Measurements from ENCODE around the gene SLC50A1. TPM values are rescaled to one million over a fixed set of nuclear protein-coding genes. Genes with fewer than 3 reads are reported as not detected.

Gene SLC50A1
- total RNA-seq, 1 donor from 2014 or later, result 25.9 TPM

DNA sequence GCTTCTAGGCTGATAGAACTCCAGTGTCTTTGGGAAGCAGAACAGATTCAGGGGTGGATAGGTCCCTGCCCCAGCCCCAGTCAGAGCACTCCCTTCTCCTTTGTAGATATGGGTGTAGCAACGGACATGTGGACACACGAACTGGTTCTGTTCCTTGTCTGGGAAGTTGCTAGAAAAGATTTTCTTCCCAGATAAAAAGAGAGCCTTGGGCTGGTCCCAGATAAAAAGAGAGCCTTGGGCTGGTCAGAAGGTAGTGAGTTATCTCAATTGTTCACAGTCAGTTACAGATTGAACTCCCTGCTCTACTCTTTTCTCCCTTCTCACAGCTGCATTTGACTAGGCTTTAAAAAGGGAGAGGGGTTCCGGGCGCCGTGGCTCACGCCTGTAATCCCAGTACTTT, 15.4 kb upstream of the SLC50A1 start:
- DNase-seq (ENCODE audit: low spot score in 2 of 2, unreplicated experiment in 2 of 2), result no peak
- TF ChIP-seq, protein P1, sequence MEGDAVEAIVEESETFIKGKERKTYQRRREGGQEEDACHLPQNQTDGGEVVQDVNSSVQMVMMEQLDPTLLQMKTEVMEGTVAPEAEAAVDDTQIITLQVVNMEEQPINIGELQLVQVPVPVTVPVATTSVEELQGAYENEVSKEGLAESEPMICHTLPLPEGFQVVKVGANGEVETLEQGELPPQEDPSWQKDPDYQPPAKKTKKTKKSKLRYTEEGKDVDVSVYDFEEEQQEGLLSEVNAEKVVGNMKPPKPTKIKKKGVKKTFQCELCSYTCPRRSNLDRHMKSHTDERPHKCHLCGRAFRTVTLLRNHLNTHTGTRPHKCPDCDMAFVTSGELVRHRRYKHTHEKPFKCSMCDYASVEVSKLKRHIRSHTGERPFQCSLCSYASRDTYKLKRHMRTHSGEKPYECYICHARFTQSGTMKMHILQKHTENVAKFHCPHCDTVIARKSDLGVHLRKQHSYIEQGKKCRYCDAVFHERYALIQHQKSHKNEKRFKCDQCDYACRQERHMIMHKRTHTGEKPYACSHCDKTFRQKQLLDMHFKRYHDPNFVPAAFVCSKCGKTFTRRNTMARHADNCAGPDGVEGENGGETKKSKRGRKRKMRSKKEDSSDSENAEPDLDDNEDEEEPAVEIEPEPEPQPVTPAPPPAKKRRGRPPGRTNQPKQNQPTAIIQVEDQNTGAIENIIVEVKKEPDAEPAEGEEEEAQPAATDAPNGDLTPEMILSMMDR (IDR thresholded peaks at IDR 0.05; ENCODE audit: unreplicated experiment), result no peak
- Mint-ChIP-seq H3K4me1 (peaks cover 19% of the 10 kb centered on the region), H3K9me3 (no peaks in the 10 kb centered on the region), H3K36me3 (no peaks in the 10 kb centered on the region), H3K27ac (no peak overlapping the region), H3K27me3 (ENCODE audit: low read depth) (peaks cover 15% of the 10 kb centered on the region), H3K4me3 (no peak overlapping the region)

DNA sequence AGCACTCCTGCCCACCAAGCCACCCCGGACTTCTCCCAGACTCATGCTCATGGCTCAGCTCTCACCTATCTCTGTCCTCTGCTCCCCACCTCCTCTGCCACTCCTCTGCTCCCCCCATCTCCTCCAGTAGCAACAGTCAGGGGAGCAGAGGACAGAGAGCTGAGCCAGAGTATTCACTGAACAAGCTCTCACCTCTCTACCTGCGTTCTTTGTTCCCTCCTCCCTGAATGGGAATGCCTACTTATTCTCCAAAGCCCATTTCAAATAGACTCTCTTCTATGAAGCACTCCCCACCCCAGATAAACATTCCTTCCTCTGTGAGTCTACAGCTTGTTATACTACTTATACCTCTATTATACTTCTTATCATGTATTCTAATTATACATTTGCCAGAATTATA, 14.4 kb upstream of the SLC50A1 start:
- no peaks in the 10 kb centered on the region for H3K9me3 Mint-ChIP-seq
- no peak overlapping the region for H3K4me3 Mint-ChIP-seq
- no peak for DNase-seq (ENCODE audit: low spot score in 2 of 2, unreplicated experiment in 2 of 2)
- peaks cover 25% of the 10 kb centered on the region for H3K4me1 Mint-ChIP-seq
- TF ChIP-seq, protein P1 (IDR thresholded peaks at IDR 0.05; ENCODE audit: unreplicated experiment), result no peak
- peak overlapping the region; percentile 6 for H3K27ac Mint-ChIP-seq
- peaks cover 18% of the 10 kb centered on the region for H3K27me3 Mint-ChIP-seq (ENCODE audit: low read depth)
- H3K36me3 Mint-ChIP-seq, result no peaks in the 10 kb centered on the region

DNA sequence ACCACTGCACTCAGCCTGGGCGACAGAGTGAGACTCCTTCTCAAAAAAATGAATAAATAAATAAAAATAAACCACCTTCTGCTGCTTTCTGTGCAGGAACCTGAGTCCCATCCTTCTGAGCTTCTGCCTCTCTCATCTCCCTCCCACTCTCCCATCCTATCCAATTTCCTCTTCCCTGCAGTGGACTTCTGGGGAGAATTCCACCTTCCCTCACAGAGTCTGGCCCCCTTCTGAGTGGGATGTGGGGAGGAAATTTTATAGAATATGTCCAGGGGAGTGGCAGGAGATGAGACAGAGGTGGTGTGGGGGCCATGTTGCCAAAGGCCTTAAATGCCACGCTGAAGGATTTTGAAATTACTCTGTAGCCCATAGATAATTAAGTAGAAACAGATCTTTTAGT, 13.3 kb upstream of the SLC50A1 start:
- Mint-ChIP-seq H3K9me3 (no peaks in the 10 kb centered on the region), H3K36me3 (no peaks in the 10 kb centered on the region), H3K27ac (no peak overlapping the region), H3K4me1 (peaks cover 34% of the 10 kb centered on the region), H3K27me3 (ENCODE audit: low read depth) (peaks cover 26% of the 10 kb centered on the region), H3K4me3 (no peak overlapping the region)
- TF ChIP-seq, protein P1 (IDR thresholded peaks at IDR 0.05; ENCODE audit: unreplicated experiment), result no peak
- no peak for DNase-seq (ENCODE audit: low spot score in 2 of 2, unreplicated experiment in 2 of 2)

DNA sequence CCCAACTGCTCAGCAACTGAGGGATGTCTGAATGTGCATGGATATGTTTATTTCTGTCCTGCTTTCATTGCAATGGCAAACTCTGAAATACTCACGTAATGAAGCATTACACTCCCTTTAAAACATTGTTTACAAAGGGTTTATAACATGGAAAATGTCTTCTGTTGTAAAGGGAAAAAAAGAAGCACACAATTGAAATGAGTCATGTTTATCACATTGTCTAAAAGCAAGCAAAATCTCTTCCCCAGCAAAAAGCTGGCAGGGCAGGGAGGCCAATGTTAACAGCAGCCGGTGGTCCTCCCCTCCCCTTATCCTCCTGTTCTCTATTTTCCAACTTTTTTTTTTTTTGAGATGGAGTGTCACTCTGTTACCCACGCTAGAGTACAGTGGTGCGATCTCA, 11.9 kb upstream of the SLC50A1 start:
- Mint-ChIP-seq H3K9me3 (no peaks in the 10 kb centered on the region), H3K4me1 (peaks cover 41% of the 10 kb centered on the region), H3K27ac (peak overlapping the region; percentile 83), H3K27me3 (ENCODE audit: low read depth) (peaks cover 26% of the 10 kb centered on the region), H3K4me3 (no peak overlapping the region), H3K36me3 (no peaks in the 10 kb centered on the region)
- TF ChIP-seq, protein P1 (IDR thresholded peaks at IDR 0.05; ENCODE audit: unreplicated experiment), result no peak
- no peak for DNase-seq (ENCODE audit: low spot score in 2 of 2, unreplicated experiment in 2 of 2)

DNA sequence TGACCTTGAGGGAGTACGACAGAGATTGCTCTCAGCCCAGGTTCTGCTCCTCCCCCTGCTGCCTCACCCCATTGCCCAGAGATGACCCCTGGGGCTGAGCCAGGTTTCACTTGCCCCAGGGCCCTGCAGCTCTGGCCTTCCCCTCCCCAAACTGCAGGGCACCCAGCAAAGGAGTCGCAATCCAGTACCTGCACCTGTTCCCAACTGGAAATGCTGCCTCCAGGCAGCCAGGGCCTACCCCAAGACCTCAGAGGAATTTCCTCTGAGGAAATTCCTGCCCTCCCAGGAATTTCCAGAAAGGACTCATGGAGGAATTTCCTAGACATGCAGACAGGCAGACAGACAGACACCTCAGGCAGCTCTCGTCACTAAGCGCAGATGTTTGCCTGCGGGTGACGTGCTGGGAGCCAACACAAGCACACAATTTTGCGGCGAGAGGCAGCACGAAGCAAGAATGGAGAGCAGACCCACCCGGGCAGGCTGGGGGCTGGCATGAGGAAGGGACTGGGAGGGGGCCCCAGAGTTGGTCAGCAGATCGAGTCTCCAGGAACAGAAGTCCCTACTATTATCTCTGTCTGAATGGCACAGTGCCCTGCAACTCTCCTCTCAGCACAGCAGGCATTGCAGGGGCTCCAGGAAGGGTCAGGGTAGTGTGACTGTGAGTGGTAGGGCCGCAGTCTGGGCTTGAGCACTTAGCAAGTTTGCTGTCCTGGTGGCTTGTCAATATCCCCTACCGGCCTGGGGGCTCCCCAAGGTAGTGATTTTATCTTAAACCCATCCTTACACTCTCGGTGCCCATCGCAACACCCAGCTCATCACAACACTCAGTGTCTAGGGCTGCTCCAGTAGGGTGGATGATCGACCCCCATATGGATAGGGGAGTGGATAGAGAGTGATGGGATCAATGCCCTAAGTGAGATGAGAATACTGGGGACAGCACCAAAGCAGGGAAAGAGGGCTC, 10.9 kb upstream of the SLC50A1 start:
- Mint-ChIP-seq H3K27ac (peak overlapping the region; percentile 83), H3K36me3 (no peaks in the 10 kb centered on the region), H3K4me1 (peaks cover 50% of the 10 kb centered on the region), H3K4me3 (peak overlapping the region; percentile 10), H3K9me3 (no peaks in the 10 kb centered on the region), H3K27me3 (ENCODE audit: low read depth) (peaks cover 26% of the 10 kb centered on the region)
- peak in 1 of 2 experiments; percentile 46 for DNase-seq (ENCODE audit: low spot score in 2 of 2, unreplicated experiment in 2 of 2)
- TF ChIP-seq, protein P1 (IDR thresholded peaks at IDR 0.05; ENCODE audit: unreplicated experiment), result no peak
